ENCODE data around the gene HMGB1. TPM values are rescaled to one million over a fixed set of nuclear protein-coding genes. Genes with fewer than 3 reads are reported as not detected.

Gene HMGB1
- total and polyA plus RNA-seq, 2 experiments from 2014 or later = 727 to 2,970 TPM

- no peaks in the 10 kb centered on the region for H4K20me1 ChIP-seq (replicated peaks; ENCODE audit: insufficient read depth)
- no peaks in the 10 kb centered on the region for H3F3A ChIP-seq (replicated peaks; ENCODE audit: low read depth)
- no peaks in the 10 kb centered on the region for H3K9me2 ChIP-seq (ENCODE audit: insufficient read depth)
- H3K36me3 ChIP-seq (ENCODE audit: insufficient read depth) = no peaks in the 10 kb centered on the region
- H3K4me2 ChIP-seq = no peak overlapping the region
- H2AFZ ChIP-seq = peak overlapping the region; percentile 43; the same call in 1 of the 2 replicates
- H3K27ac Mint-ChIP-seq = no peak overlapping the region
- H3K36me3 Mint-ChIP-seq (ENCODE audit: low read depth) = no peaks in the 10 kb centered on the region
- H3K27me3 ChIP-seq (ENCODE audit: insufficient read depth) = no peaks in the 10 kb centered on the region
- H3K79me2 ChIP-seq (replicated peaks; ENCODE audit: insufficient read depth) = no peaks in the 10 kb centered on the region
- H3K4me1 ChIP-seq (ENCODE audit: insufficient read depth) = no peaks in the 10 kb centered on the region
- no peak overlapping the region for H3K27ac ChIP-seq (ENCODE audit: low read depth)
- H3K4me3 ChIP-seq = no peak overlapping the region
- DNase-seq (ENCODE audit: low spot score) (no peak), ATAC-seq (no peak)
- H3K9me3 Mint-ChIP-seq = no peaks in the 10 kb centered on the region
- peaks cover 2% of the 10 kb centered on the region for H3K27me3 Mint-ChIP-seq (ENCODE audit: insufficient read depth, low read depth, poor library complexity)
- no peaks in the 10 kb centered on the region for H3K4me1 Mint-ChIP-seq
- TF ChIP-seq CREB1 (CRISPR knock-in tag; IDR thresholded peaks at IDR 0.05; ENCODE audit: low read depth) (no peak), EZH2 (IDR thresholded peaks at IDR 0.05; ENCODE audit: low read depth, unreplicated experiment) (no peak), ZNF331 (CRISPR knock-in tag; IDR thresholded peaks at IDR 0.05; ENCODE audit: low read depth) (no peak), ZNF462 (CRISPR knock-in tag; IDR thresholded peaks at IDR 0.05) (no peak), EZH2phosphoT487 (IDR thresholded peaks at IDR 0.05; ENCODE audit: unreplicated experiment) (no peak), JUNB (IDR thresholded peaks at IDR 0.05; ENCODE audit: unreplicated experiment) (no peak), NANOG (IDR thresholded peaks at IDR 0.05; ENCODE audit: borderline replicate concordance) (no peak), STAT1 (IDR thresholded peaks at IDR 0.05; ENCODE audit: unreplicated experiment) (no peak), POLR2AphosphoS5 (IDR thresholded peaks at IDR 0.05; ENCODE audit: low read depth) (no peak), REST (IDR thresholded peaks at IDR 0.05; ENCODE audit: unreplicated experiment) (no peak), ZNF114 (CRISPR knock-in tag; IDR thresholded peaks at IDR 0.05) (no peak)
- TF ChIP-seq, protein P1, sequence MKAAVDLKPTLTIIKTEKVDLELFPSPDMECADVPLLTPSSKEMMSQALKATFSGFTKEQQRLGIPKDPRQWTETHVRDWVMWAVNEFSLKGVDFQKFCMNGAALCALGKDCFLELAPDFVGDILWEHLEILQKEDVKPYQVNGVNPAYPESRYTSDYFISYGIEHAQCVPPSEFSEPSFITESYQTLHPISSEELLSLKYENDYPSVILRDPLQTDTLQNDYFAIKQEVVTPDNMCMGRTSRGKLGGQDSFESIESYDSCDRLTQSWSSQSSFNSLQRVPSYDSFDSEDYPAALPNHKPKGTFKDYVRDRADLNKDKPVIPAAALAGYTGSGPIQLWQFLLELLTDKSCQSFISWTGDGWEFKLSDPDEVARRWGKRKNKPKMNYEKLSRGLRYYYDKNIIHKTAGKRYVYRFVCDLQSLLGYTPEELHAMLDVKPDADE (IDR thresholded peaks at IDR 0.05) = no peak
- TF ChIP-seq, protein P2, sequence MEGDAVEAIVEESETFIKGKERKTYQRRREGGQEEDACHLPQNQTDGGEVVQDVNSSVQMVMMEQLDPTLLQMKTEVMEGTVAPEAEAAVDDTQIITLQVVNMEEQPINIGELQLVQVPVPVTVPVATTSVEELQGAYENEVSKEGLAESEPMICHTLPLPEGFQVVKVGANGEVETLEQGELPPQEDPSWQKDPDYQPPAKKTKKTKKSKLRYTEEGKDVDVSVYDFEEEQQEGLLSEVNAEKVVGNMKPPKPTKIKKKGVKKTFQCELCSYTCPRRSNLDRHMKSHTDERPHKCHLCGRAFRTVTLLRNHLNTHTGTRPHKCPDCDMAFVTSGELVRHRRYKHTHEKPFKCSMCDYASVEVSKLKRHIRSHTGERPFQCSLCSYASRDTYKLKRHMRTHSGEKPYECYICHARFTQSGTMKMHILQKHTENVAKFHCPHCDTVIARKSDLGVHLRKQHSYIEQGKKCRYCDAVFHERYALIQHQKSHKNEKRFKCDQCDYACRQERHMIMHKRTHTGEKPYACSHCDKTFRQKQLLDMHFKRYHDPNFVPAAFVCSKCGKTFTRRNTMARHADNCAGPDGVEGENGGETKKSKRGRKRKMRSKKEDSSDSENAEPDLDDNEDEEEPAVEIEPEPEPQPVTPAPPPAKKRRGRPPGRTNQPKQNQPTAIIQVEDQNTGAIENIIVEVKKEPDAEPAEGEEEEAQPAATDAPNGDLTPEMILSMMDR (conservative IDR thresholded peaks at IDR 0.05; ENCODE audit: low read depth in 2 of 2) = no peak
- H3K4me3 Mint-ChIP-seq = no peak overlapping the region
Measured at GRCh38 chr13:30493658-30494381, 28.1 kb upstream of the HMGB1 start.
